IPS DF 19.7 (cell line): ENCODE results near the gene CLIC3.
A peak's percentile ranks its signal among the peaks of the same experiment; 100 is the strongest.

Source experiments
- DNase-seq: peaks from one replicate; pipeline ENCODE4 v3.0.0-alpha.2; 2013; ENCODE audit warnings: low read depth, low spot score

CLIC3 gene

GRCh38 chr9:137030538-137031527 is 34.5 kb upstream of the CLIC3 start:
- DNase-seq = no peak

DNA sequence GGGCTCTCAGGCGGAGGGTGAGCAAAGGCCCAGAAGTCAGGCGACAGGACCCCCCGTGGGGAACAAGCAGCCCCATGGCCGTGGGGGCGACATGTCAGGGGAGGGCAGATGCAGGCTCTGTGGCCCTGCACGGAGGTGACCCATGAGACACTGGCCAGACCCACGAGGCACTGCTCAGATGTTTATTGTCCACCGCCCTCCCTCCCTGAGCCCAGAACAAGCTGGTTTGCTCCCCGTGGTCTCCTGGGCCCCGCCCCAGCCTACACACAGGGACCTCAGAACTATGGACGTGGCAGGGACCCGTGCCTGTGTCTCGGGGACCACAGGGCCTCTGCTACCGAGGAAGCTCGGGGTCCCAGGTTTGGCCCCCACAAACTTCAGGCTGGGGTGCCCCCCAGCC is 33.6 kb upstream of the CLIC3 start:
- DNase-seq = no peak

- no peak for DNase-seq
These were observed 32.9 kb upstream of the CLIC3 start for GRCh38 chr9:137029058-137029936.

DNA sequence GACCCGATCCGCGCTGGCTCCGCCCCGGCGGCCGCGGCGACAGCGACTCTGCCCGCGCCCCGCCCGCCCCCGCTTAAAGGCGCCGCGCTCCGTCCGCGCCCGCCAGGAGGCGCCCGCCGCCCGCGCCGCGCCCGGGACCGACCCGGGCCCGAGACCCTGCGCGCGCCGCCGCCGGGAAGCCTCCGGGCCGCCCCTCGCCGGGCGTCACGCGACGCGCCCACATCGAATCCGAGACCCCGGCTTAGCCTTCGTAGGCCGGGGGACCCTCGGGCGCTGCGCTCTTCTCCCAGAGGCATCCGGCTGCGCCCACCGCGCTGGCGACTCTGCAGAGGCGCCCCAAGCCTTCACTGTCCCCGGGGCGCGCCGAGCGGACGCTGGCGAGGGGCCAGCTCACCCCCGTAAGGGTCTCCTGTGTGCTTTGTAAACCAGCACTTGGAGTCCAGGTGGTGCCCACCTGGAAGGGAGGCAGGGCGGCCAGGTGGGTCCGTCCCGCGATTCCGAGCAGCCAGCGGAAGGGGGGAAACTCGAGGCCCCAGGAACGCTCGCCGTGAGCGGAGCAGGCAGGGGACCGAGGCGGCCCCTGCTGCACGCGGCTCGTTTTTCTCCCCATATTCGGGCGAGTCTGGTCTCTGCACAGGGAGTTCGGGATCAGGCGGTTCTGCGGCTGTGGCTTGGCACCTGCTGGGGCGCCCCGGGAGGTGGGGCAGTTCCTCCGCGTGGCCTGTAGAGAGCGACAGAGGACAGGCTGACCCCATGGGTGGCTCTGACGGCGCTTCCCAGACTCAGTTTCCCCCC is 32.1 kb upstream of the CLIC3 start:
- no peak for DNase-seq

DNA sequence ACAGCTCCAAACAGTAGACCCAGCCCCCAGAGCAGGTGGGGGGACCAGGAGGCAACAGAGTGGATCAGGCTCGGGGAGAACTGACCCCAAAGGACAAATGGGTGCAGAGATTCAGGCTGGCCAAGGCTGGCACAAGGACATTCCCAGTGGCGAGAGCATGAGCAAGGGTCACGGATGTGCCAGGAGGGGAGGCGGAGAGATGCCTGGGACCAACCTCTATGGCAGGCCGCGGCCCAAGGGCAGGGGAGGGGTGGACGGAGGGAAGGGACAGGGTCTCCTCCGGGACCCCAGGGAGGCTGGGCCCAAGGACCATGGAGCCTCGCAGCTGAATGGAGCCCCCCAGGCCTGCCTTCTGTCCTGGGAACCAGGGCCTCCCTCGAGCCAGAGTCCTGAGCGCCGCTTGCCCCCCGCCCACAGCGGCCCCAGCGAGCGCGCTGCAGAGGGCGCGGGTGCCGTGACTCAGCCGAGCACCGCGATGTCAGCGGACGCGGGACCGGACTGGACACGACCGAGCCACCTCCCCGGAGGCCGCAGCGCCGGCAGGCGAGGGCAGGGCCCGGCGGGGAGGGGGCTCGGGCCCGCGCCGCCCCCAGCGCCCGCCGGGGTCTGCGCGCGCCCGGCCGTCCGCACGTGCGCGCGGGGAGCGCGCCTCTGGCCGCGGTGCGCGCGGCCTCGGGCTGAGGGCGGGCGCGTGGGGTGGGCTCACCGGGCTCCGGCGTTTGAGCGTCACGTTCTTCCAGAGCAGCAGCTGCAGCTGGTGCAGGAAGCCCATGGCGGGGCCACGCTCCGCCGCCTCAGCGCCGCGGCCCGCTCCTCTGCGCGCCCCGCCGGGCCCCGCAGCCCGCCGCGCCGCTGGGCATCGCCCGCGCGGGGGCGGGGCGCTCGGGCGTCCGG is 31.2 kb upstream of the CLIC3 start, which contains the start of gene ABCA2:
TSS of gene ABCA2 (minus strand) at position 869 of the 894 bp plus-strand sequence. CDS start at position 772, 97 bp downstream.
- no peak for DNase-seq

DNA sequence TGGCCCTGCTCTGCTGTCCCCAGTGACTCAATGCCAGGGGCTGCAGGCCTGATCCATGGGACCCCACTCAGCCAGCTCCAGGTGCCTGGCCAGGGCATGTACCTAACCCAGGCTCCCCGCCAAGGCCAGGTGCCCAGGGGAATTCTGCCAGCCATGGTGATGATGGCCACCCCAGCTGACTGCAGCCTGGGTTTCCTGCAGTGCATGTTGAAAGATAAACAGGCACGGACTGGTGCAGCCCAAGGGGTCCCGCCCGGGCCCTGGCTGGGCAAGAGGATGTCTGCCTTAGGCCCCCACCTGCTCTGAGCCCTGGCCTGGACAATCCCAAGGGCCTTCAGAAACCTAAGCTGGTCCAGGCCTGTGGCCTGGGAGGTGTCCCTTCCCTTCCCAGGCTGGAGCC is 30.5 kb upstream of the CLIC3 start:
- no peak for DNase-seq

DNA sequence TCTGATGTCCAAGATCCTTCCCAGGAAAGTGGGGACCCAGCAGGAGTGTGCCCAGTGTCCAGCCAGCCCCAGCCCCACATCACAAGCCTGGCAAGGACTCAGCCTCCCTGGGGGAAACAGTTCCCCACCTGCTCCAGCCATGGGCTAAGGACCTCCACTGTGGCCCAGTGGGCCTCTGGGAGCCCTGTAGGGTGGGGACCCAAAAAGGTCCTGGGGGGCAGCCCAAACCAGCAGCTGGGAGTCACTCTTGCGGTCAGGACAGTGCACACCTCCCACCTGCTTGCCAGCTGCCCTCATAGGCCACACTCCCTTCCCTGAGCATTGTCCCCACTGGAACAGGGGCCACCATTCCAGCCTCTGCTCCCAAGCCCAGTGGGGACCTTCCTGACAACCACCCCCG is 30.0 kb upstream of the CLIC3 start:
- DNase-seq = no peak

GRCh38 chr9:137025517-137025966 is 29.2 kb upstream of the CLIC3 start:
- no peak for DNase-seq

DNA sequence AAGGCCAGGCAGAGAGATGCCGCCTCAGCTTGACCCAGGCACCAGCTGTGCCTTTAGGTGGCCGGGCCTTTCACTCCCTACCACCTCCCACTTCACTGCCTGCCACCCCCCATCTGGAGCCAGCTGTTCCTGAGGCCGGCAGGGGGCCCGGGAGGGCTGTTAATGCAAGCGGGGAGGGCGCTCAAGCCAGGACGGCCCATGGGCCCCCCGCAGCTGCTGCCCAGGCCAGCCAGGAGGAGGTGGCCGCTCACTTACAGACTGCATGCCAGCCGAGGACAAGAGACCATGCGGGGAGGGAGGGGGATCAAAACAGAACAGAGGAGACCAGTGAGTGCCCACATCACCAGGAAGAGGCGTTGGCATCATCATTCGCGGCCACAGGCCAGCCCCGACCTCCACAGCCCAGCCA is 27.2 kb upstream of the CLIC3 start:
- no peak for DNase-seq

- DNase-seq = no peak
These were observed 26.8 kb upstream of the CLIC3 start for GRCh38 chr9:137023157-137023556.

- no peak for DNase-seq
These were observed 26.3 kb upstream of the CLIC3 start for GRCh38 chr9:137022662-137023008.

DNA sequence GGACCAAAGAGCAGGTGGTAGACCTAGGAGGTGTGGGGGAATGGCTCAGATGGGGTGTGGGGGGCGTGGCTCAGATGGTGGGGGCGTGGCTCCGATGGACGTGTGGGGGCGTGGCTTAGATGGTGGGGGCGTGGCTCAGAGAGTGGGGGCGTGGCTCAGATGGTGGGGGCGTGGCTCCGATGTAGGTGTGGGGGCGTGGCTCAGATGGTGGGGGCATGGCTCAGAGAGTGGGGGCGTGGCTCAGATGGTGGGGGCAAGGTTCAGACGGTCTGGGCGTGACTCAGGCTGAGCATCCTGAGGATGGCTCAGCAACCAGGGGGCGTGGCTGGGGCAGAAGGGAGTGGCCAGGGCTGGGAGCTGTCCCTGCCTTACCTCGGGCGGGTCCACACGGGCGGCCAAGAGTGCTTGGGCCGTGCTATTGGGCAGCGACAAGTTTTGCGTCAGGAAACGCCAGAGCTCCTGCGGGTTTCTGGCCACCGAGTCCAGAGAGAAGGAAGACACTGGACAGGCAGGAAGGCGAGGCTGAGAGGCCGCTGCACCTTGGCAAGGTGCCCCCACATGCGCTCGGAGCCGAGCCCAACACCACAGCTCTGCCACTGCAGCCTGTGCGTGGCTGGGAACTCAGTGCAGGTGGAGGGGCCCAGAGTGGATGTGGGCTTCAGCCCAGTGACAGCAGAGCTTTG is 25.8 kb upstream of the CLIC3 start:
- DNase-seq = peak; percentile 70

GRCh38 chr9:137021568-137021978 is 25.2 kb upstream of the CLIC3 start:
- DNase-seq = no peak

GRCh38 chr9:137020771-137021567 is 24.6 kb upstream of the CLIC3 start:
- no peak for DNase-seq

DNA sequence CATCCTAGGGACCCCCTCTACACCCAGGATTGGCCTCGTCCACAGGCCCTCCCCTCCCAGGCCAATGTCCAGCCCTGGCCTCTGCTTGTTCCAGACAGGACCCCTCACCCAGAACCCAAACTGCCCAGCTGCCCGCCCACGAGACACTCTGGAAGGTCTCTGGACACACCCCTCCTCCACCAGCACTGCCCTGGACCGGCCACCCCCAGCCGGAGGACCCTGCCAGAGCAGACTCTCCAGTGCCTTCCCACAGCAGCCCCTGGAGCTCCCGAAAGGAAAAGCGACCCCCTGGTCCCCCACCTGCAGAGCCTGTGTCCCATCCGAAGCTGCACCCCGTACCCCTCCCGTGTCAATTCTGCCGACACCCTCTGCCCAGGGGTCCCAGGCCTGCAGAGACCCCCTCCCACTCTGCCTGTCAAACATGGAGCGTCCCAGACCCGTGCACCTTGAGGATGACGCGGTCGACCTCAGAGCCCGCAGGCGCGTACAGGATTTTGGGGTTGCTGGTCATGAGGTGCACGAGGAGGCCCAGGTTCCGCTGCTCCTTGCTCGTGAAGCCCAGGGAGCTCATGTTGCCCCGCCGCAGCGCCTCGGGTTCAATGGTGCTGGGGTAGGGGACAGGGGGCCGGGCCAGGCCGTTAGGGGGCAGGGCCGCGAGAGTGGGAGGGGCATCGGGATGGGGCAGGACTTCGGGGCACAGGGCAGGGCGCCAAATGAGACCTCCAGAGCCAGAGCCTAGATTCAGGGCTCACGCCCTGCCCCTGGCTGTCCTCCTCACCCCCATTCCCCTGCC is 23.7 kb upstream of the CLIC3 start:
- no peak for DNase-seq

GRCh38 chr9:137018761-137019559 is 22.6 kb upstream of the CLIC3 start:
- no peak for DNase-seq

DNA sequence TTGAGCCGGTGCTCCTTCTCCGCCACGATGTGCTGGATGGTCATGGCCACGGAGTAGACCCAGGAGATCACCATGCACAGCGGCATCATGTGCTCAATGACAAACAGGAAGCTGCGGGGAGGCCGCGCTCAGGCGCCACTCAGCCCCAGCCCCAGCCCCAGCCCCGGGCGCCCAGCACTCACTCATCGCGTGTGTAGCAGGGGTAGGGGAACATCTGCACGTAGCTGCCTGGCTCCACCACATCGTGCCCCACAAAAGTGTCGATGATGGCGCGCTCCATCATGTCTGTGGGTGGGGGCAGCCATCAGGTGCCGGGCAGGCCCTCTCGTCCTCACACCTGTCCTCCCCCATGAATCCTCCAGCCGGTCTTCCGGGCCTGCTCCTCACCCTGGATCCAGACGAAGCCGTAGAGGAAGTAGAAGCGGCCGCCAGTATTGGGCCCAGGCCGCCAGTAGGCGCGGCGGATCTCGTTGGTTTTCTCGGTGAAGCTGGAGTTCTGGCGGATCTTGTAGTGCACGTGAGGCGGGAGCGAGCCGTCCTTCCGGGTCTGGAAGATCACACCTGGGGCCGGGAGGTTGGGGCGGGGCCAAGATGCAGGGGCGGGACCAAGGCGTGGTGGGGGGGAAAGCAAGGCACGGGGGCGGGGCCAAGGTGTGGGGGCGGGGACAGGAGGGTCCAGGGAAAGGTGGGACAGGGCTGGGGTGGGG is 21.6 kb upstream of the CLIC3 start:
- no peak for DNase-seq
